H9 (cell line): ENCODE data around the gene APOBEC4. TPM values are rescaled to one million over a fixed set of nuclear protein-coding genes. Genes with fewer than 3 reads are reported as not detected.

Experiments used
- DNase-seq: peaks from one replicate; pipeline ENCODE4 v3.0.0-alpha.2; 2017
- H2AFZ ChIP-seq: one replicate; pipeline ENCODE4 v1.6.1; 2013; ENCODE audit warnings: mild to moderate bottlenecking, low read length, control low read depth, moderate library complexity
- H2AK5ac ChIP-seq: 2 replicates; pipeline ENCODE4 v1.6.1; 2013; ENCODE audit warnings: low read length, control low read depth, mixed read lengths; ENCODE audit not compliant: insufficient read length
- H2BK120ac ChIP-seq: one replicate; pipeline ENCODE4 v1.6.1; 2013; ENCODE audit warnings: low read depth, mild to moderate bottlenecking, low read length, control low read depth, inconsistent platforms; ENCODE audit not compliant: poor library complexity, severe bottlenecking
- H2BK12ac ChIP-seq: 2 replicates; pipeline ENCODE4 v1.6.1; 2013; ENCODE audit warnings: low read length, control low read depth, mixed read lengths, low read depth; ENCODE audit not compliant: insufficient read length
- H2BK15ac ChIP-seq: 2 replicates; pipeline ENCODE4 v1.6.1; 2013; ENCODE audit warnings: low read depth, low read length, control low read depth
- H2BK20ac ChIP-seq: one replicate; pipeline ENCODE4 v1.6.1; 2013; ENCODE audit warnings: low read depth, mild to moderate bottlenecking, low read length, control low read depth, inconsistent platforms; ENCODE audit not compliant: poor library complexity, severe bottlenecking
- H2BK5ac ChIP-seq: 2 replicates; pipeline ENCODE4 v1.6.1; 2013; ENCODE audit warnings: low read length, control low read depth, mixed read lengths; ENCODE audit not compliant: insufficient read length
- H3K14ac ChIP-seq: 2 replicates; pipeline ENCODE4 v1.6.1; 2013; ENCODE audit warnings: low read length, control low read depth; ENCODE audit not compliant: insufficient read depth
- H3K18ac ChIP-seq: 2 replicates; pipeline ENCODE4 v1.6.1; 2013; ENCODE audit warnings: low read depth, mild to moderate bottlenecking, mixed read lengths, low read length, control low read depth; ENCODE audit not compliant: insufficient read length
- H3K23ac ChIP-seq: 2 replicates; pipeline ENCODE4 v1.6.1; 2013; ENCODE audit warnings: low read length, control low read depth, mixed read lengths, low read depth; ENCODE audit not compliant: insufficient read length
- H3K23me2 ChIP-seq: 2 replicates; pipeline ENCODE4 v1.6.1; 2013; ENCODE audit warnings: low read depth, mild to moderate bottlenecking, mixed read lengths, low read length, control low read depth; ENCODE audit not compliant: insufficient read length, poor library complexity, severe bottlenecking
- H3K27ac ChIP-seq: 2 replicates; pipeline ENCODE4 v1.5.1; 2013; ENCODE audit warnings: low read length, control low read depth, mixed read lengths, low read depth; ENCODE audit not compliant: insufficient read length
- H3K27me3 ChIP-seq: 2 replicates; pipeline ENCODE4 v1.6.1; 2013; ENCODE audit warnings: low read length, control low read depth, inconsistent platforms; ENCODE audit not compliant: insufficient read depth
- H3K4ac ChIP-seq: 2 replicates; pipeline ENCODE4 v1.6.1; 2013; ENCODE audit warnings: low read depth, mild to moderate bottlenecking, control low read depth, inconsistent platforms, low read length, moderate library complexity
- H3K4me1 ChIP-seq: 2 replicates; pipeline ENCODE4 v1.6.1; 2013; ENCODE audit warnings: low read length, control low read depth, inconsistent platforms; ENCODE audit not compliant: insufficient read depth
- H3K4me2 ChIP-seq: 2 replicates; pipeline ENCODE4 v1.6.1; 2013; ENCODE audit warnings: low read length, control low read depth, mixed read lengths; ENCODE audit not compliant: insufficient read length, insufficient read depth
- H3K56ac ChIP-seq: 2 replicates; pipeline ENCODE4 v1.6.1; 2013; ENCODE audit warnings: low read depth, mild to moderate bottlenecking, mixed read lengths, low read length, control low read depth; ENCODE audit not compliant: insufficient read length
- H3K79me1 ChIP-seq: 2 replicates; pipeline ENCODE4 v1.6.1; 2013; ENCODE audit warnings: low read depth, mild to moderate bottlenecking, moderate library complexity, low read length, control low read depth, inconsistent platforms; ENCODE audit not compliant: insufficient read depth, poor library complexity, severe bottlenecking
- H3K79me2 ChIP-seq: 2 replicates; pipeline ENCODE4 v1.6.1; 2013; ENCODE audit warnings: low read length, control low read depth, inconsistent platforms; ENCODE audit not compliant: insufficient read depth
- H3K9ac ChIP-seq: 2 replicates; pipeline ENCODE4 v1.6.1; 2013; ENCODE audit warnings: low read length, control low read depth, mixed read lengths; ENCODE audit not compliant: insufficient read length; ENCODE audit errors: extremely low read depth
- H3K9me3 ChIP-seq: one replicate; pipeline ENCODE4 v1.6.1; 2013; ENCODE audit warnings: low read depth, low read length, inconsistent platforms; ENCODE audit not compliant: control insufficient read depth
- H3T11ph ChIP-seq: one replicate; pipeline ENCODE4 v1.6.1; 2013; ENCODE audit warnings: mild to moderate bottlenecking, low read length, control low read depth, inconsistent platforms
- H4K20me1 ChIP-seq: one replicate; pipeline ENCODE4 v1.6.1; 2013; ENCODE audit not compliant: control insufficient read depth, insufficient read length, insufficient read depth
- H4K5ac ChIP-seq: 2 replicates; pipeline ENCODE4 v1.6.1; 2013; ENCODE audit warnings: low read depth, mild to moderate bottlenecking, mixed read lengths, low read length, control low read depth; ENCODE audit not compliant: insufficient read length
- H4K8ac ChIP-seq: replicated peaks from 2 replicates; pipeline ENCODE4 v1.6.1; 2013; ENCODE audit warnings: low read length, control low read depth, mixed read lengths, low read depth; ENCODE audit not compliant: insufficient read length
- H4K91ac ChIP-seq: 2 replicates; pipeline ENCODE4 v1.6.1; 2013; ENCODE audit warnings: low read depth, mild to moderate bottlenecking, moderate library complexity, mixed read lengths, low read length, control low read depth; ENCODE audit not compliant: insufficient read length
- H3K27ac Mint-ChIP-seq, 3 experiments: 2 replicates in 2 of 3; 3 replicates in 1 of 3; pipeline ENCODE4 v1.8.0; 2020 to 2021; ENCODE audit warnings: mixed read lengths in 3 of 3, mild to moderate bottlenecking in 1 of 3, moderate library complexity in 1 of 3
- H3K27me3 Mint-ChIP-seq: 2 replicates; pipeline ENCODE4 v1.8.0; 2021; ENCODE audit warnings: low read depth, mild to moderate bottlenecking, moderate library complexity, mixed read lengths
- H3K36me3 Mint-ChIP-seq, 3 experiments: 2 replicates in 2 of 3; 3 replicates in 1 of 3; pipeline ENCODE4 v1.8.0; 2020 to 2021; ENCODE audit warnings: low read depth in 3 of 3, mixed read lengths in 3 of 3; ENCODE audit not compliant: insufficient read depth in 1 of 3
- H3K4me1 Mint-ChIP-seq, 2 experiments: 2 replicates each; pipeline ENCODE4 v1.8.0; 2020; ENCODE audit warnings: mixed read lengths in 2 of 2
- H3K4me3 Mint-ChIP-seq, 2 experiments: 2 replicates in 1 of 2; 3 replicates in 1 of 2; pipeline ENCODE4 v1.8.0; 2020 to 2021; ENCODE audit warnings: mild to moderate bottlenecking in 2 of 2, mixed read lengths in 2 of 2, moderate library complexity in 1 of 2
- H3K9me3 Mint-ChIP-seq, 2 experiments: 2 replicates in 1 of 2; 3 replicates in 1 of 2; pipeline ENCODE4 v1.8.0; 2020; ENCODE audit warnings: mild to moderate bottlenecking in 2 of 2, mixed read lengths in 2 of 2, moderate library complexity in 1 of 2
- CTCF ChIP-seq: fragments of 200-600 bp; sonication (generic); conservative IDR thresholded peaks from 3 replicates; pipeline ENCODE4 v1.8.0; 2021; ENCODE audit warnings: antibody characterized with exemption, mild to moderate bottlenecking
- WGBS: extraction: QIAGEN DNeasy Blood & Tissue Kit; methylation state at CpG from one replicate; pipeline ENCODE4 v1.1.7; 2013; ENCODE audit warnings: missing lambda C conversion rate, low lambda C conversion rate, mixed read lengths; ENCODE audit not compliant: insufficient read length; ENCODE audit errors: extremely low coverage; 5-methylcytosine and 5-hydroxymethylcytosine counted together
- total RNA-seq: library from RNA; stranded (reverse); gene quantifications from 2 replicates; pipeline ENCODE4 v1.2.1, GENCODE V29; 2021

The APOBEC4 gene
- total RNA-seq, 1 experiment from 2014 or later, result not detected

GRCh38 chr1:183607322-183607980, 45.7 kb downstream of the APOBEC4 start:
- H3K4me1 Mint-ChIP-seq, result peaks cover 2 to 4% of the 10 kb centered on the region in 2 experiments; a peak in 2 of 4 replicates
- no peak overlapping the region for H2AFZ ChIP-seq

More at GRCh38 chr1:183607322-183607980, 45.7 kb downstream of the APOBEC4 start:
- no peaks in the 10 kb centered on the region; the same call in none of the 2 replicates for H3K27me3 Mint-ChIP-seq
- no peak overlapping the region for H3K4me2 ChIP-seq
- H2BK12ac ChIP-seq, result no peak overlapping the region
- no CpG with 5 or more reads among the region's 2 CpGs for WGBS
- no peak overlapping the region for H3K27ac ChIP-seq
- H4K8ac ChIP-seq, result no peak overlapping the region
- no peaks in the 10 kb centered on the region for H3K23me2 ChIP-seq
- no peak overlapping the region for H2BK15ac ChIP-seq
- no peaks in the 10 kb centered on the region for H3K79me2 ChIP-seq
- no peaks in the 10 kb centered on the region for H4K20me1 ChIP-seq
- no peak overlapping the region for H3K23ac ChIP-seq
- no peak overlapping the region for H2BK120ac ChIP-seq
- H3T11ph ChIP-seq, result no peak overlapping the region
- H2BK20ac ChIP-seq, result no peak overlapping the region
- no peak overlapping the region for H3K4ac ChIP-seq
- no peak overlapping the region for H3K4me3 Mint-ChIP-seq
- H3K9me3 Mint-ChIP-seq, result no peaks in the 10 kb centered on the region; a peak in 1 of 5 replicates
- peak overlapping the region in 1 of 3 experiments; percentile 72; a peak in 1 of 7 replicates for H3K27ac Mint-ChIP-seq
- no peak overlapping the region for H2BK5ac ChIP-seq
- H3K9ac ChIP-seq, result no peak overlapping the region
- no peak overlapping the region for H3K18ac ChIP-seq
- no peak overlapping the region for H3K56ac ChIP-seq
- no peaks in the 10 kb centered on the region for H3K79me1 ChIP-seq
- no peaks in the 10 kb centered on the region for H3K4me1 ChIP-seq
- H3K14ac ChIP-seq, result no peak overlapping the region
- no peak for DNase-seq
- H2AK5ac ChIP-seq, result no peak overlapping the region
- no peaks in the 10 kb centered on the region; the same call in 1 of the 2 replicates for H3K27me3 ChIP-seq
- no peaks in the 10 kb centered on the region for H3K9me3 ChIP-seq
- no peaks in the 10 kb centered on the region for H3K36me3 Mint-ChIP-seq
- no peak for TF ChIP-seq CTCF
- no peak overlapping the region for H4K91ac ChIP-seq
- H4K5ac ChIP-seq, result no peak overlapping the region
